HG02588 (cell line): ENCODE data around the gene RSF1.
"Not testable (repeated sequence)": the region's sequence is repeated elsewhere in the genome, so short reads cannot be mapped to it uniquely, and the experiment has no call there.

Experiments used
- ATAC-seq: cut with Tn5 transposase; IDR thresholded peaks from one replicate; pipeline ENCODE4 v1.9.1; 2021; ENCODE audit warnings: mild to moderate bottlenecking, moderate library complexity; ENCODE audit not compliant: unreplicated experiment

Gene RSF1

GRCh38 chr11:77820565-77821348 is at the start of gene RSF1, which contains the start of gene AAMDC:
Gene RSF1 (minus strand): TSS chr11:77820722. CDS start chr11:77820714, 8 bp downstream.
Gene AAMDC (plus strand): TSS chr11:77821144. CDS start chr11:77842497, 21,353 bp downstream.
- peak; percentile 82 for ATAC-seq

- ATAC-seq = no peak
Observed at GRCh38 chr11:77868744-77869143, 48.2 kb upstream of the RSF1 start.

GRCh38 chr11:77866336-77866735 is 45.8 kb upstream of the RSF1 start:
- no peak for ATAC-seq

GRCh38 chr11:77865805-77866204 is 45.3 kb upstream of the RSF1 start:
- ATAC-seq = no peak

- ATAC-seq = not testable (repeated sequence)
Observed at GRCh38 chr11:77861444-77861843, 40.9 kb upstream of the RSF1 start.

GRCh38 chr11:77857906-77858457 is 37.5 kb upstream of the RSF1 start:
- ATAC-seq = not testable (repeated sequence)

GRCh38 chr11:77854838-77855237 is 34.3 kb upstream of the RSF1 start:
- ATAC-seq = no peak

GRCh38 chr11:77851503-77851902 is 31.0 kb upstream of the RSF1 start:
- no peak for ATAC-seq

GRCh38 chr11:77843700-77844099 is 23.2 kb upstream of the RSF1 start:
- ATAC-seq = not testable (repeated sequence)

GRCh38 chr11:77842441-77843121 is 22.1 kb upstream of the RSF1 start:
- ATAC-seq = no peak

- ATAC-seq = no peak
Observed at GRCh38 chr11:77833302-77833701, 12.8 kb upstream of the RSF1 start.

GRCh38 chr11:77828926-77829325 is 8.4 kb upstream of the RSF1 start:
- ATAC-seq = no peak

GRCh38 chr11:77823775-77824174 is 3.3 kb upstream of the RSF1 start:
- ATAC-seq = no peak

GRCh38 chr11:77822126-77822525 is 1.6 kb upstream of the RSF1 start:
- not testable (repeated sequence) for ATAC-seq

- ATAC-seq = no peak
Observed at GRCh38 chr11:77821349-77821851, 878 bp upstream of the RSF1 start.

- peak; percentile 18 for ATAC-seq
Observed at GRCh38 chr11:77819921-77820564, 479 bp downstream of the RSF1 start.

- peak; percentile 48 for ATAC-seq
Observed at GRCh38 chr11:77819411-77819920, 1.1 kb downstream of the RSF1 start.

- no peak for ATAC-seq
Observed at GRCh38 chr11:77815459-77815858, 5.1 kb downstream of the RSF1 start.

GRCh38 chr11:77814848-77815247 is 5.7 kb downstream of the RSF1 start:
- ATAC-seq = no peak

GRCh38 chr11:77813256-77813655 is 7.3 kb downstream of the RSF1 start:
- no peak for ATAC-seq

- ATAC-seq = no peak
Observed at GRCh38 chr11:77806993-77807392, 13.5 kb downstream of the RSF1 start.
